GM21737 (cell line): ENCODE measurements around the gene LAMA3.

Experiments used
- ATAC-seq: cut with Tn5 transposase; IDR thresholded peaks from one replicate; pipeline ENCODE4 v1.9.1; 2021; ENCODE audit warnings: mild to moderate bottlenecking, moderate library complexity; ENCODE audit not compliant: unreplicated experiment

The LAMA3 gene

DNA sequence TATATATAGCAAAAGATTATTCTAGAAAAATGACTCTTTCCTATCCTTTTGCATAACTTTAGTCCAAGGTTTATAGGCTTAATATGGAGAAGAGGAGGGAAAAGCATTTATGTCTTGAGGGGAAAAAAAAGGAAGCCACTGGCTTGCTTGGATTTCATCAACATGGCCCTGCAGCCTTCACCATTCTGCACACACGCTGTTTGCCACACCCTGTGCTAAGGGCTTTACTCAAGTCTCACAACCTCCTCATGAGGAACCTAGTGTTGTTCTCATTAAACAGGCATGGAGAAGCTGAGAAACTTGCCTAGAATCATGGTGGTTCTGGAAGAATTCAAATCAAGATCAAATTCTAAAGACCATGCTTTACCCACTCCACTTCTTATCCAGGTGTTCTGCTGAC lies 208.0 kb downstream of the LAMA3 start:
- no peak for ATAC-seq

DNA sequence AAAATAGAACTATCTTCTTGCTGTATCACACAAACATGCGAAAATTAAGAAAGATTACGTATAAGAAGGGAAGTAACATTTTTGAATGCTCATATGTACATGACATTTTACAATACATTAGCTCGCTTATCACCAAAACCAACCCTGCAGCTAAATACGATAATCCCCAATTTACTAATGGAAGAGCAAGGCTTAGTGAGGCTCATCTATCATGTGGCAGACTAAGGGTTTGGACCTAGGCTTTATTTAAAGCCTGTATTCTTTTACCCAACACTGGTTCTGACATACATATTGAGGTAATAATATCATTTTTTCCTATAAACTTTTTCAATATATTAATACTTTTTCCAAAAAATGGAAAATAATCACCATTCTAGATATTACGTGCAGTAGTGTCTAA lies 208.5 kb downstream of the LAMA3 start:
- no peak for ATAC-seq

DNA sequence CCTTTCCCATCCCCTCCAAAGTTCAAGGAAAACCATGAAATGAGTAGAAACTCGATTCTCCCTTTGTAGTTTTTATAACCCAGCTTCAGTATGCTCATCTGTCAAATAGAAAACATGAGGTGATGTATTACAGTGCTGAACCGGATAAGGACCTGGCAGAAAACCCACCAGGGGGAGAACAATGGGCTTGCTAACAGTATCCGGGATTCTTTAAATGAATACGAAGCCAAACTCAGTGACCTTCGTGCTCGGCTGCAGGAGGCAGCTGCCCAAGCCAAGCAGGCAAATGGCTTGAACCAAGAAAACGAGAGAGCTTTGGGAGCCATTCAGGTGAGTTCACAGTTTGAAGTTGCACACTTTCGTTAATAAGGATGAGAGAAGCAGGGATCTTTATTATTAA lies 211.7 kb downstream of the LAMA3 start:
- no peak for ATAC-seq

DNA sequence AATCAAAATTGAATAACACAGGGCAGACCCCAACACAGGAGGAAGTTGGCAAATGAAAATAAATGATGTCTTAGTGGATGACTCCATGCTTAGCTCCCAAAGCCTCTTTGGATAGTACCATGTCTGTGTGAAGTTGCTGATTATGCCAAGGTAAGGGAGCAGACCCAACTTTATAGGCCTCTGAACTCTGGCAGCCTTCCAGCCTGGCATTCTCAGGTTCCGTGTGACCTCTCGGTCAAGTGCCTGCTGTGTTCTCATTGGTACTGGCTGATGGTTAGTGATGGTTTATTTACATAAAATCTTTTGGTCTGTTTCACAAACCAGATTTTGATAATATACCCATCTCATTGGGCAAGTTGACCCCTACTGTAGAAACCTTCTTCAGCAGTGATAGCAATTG lies 213.1 kb downstream of the LAMA3 start:
- no peak for ATAC-seq

DNA sequence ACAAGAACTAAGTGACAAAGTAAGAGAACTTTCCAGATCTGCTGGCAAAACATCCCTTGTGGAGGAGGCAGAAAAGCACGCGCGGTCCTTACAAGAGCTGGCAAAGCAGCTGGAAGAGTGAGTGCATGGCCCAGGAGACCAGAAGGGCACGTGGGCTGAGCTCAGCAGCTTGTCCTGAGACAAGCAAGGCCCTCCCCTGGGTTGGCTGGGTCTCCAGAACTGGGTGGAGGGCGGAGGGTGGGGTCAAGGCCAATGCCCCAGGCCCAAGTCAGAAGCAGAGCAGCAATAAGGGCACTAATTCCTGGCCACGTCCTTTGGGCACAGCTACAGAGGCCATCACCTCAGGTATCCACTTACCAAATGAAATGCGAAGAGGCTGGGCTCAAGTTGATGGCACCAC lies 214.7 kb downstream of the LAMA3 start:
- no peak for ATAC-seq

DNA sequence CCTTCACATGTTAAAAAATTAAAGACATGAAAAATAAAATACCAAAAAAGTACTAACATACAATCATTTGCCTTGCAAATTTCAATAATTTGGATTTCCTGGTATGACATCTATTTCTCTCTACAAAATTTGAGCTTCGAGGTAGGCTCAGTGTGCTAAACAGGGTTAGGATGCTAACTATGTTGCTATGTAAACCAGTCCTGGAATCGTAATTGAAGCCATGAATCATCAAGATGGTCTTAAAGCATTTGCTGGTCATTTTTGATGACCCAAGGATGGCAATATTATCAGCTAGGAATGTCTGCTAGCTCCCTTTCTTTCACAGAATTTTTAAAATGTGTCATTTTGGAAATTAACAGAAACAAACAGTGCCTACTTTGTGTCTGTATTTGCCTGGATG lies 217.4 kb downstream of the LAMA3 start:
- no peak for ATAC-seq

DNA sequence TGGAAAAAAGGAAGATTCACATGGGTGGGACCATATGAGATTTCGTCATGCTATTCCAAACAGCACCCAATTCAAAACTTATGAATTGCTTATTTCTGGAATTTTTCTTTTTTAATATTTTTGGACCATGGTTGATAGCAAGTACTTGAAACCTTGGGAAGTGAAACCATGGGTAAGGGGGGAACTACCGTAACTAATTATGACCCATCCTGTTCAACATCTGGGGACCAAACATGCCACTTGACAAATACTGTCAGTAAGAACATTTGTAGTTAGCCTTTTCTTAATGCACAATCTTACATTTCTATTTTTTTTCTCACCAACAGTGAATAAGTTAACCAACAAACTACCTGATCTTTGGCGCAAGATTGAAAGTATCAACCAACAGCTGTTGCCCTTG lies 219.6 kb downstream of the LAMA3 start:
- ATAC-seq, result no peak

DNA sequence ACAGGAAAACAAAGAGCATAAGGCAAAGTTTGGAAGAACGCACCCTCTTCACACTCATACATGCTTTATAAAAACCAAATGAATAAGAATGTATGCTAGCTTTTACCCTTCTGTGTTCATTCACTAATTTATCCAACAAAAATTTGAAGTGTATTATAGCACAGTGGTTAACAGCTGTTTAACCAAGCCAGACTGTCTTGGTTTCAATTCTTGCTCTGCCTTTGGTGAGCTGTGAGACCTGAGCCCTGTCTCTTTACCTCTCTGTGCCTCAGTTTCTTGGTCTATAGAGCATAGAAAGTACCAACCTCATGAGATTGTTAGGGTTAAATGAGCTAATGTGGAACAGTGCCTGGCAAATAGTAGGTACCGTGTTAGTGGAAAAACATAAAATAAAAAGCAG lies 220.8 kb downstream of the LAMA3 start:
- ATAC-seq, result no peak

DNA sequence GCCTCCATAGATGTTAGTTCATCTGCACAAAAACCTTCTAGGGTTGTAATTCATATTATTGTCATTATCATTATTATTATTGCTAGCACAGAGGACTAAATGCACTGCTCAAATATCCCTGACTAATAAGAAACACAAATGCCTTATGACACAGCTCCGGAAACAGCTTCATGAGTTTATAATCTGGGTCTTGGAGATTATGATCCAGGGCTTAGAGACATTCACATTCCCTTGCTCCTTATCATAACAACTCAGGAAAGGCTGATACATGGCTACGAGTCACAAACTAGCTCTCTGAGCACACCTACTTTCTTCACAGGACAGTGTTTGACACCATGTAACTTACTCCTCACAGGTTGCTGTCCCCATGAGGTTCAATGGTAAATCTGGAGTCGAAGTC lies 223.1 kb downstream of the LAMA3 start:
- ATAC-seq, result no peak

DNA sequence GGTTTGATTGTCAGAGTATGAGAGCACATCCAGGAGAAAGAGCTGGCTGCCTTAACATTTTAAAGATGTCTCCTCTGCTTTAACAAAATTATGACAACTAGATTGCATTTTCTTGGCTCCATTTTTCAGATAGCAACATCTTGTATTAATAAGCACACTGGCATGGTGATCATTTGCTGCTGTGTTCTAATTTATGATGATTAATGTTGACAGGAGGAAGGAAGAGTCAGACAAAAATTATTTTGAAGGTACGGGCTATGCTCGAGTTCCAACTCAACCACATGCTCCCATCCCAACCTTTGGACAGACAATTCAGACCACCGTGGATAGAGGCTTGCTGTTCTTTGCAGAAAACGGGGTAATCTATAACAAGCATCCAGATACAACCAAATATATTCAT lies 227.1 kb downstream of the LAMA3 start:
- ATAC-seq, result no peak

DNA sequence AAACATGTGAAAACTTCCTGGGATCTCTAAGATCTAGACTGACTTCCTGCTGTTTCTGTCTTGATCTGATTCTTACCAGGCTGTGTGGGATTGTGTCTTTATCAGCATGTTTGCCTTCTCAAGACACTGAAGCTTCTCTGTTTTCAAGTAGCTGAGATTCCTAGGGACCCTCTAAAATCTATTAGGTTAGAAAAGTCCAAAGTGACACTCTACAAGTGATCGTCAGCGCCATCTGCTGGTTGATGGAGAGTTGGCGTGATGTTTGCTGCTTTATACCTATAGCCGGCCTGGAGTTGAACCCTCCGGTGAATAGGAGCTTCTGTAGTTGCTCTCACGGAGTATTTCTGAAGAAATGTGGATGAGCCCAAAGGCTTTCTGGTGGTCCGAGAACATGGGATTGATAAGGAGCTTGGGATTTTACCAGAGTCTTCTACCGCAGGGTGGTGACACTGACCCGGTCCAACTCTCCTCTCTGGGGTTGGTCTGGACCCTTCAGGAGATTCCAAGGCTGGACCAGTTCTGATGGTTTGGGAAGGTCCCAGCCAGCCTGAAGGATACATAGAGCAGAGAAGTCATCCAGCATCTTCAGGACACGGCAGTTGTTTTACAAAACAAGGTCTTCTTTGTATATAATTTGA lies 229.3 kb downstream of the LAMA3 start:
- no peak for ATAC-seq

DNA sequence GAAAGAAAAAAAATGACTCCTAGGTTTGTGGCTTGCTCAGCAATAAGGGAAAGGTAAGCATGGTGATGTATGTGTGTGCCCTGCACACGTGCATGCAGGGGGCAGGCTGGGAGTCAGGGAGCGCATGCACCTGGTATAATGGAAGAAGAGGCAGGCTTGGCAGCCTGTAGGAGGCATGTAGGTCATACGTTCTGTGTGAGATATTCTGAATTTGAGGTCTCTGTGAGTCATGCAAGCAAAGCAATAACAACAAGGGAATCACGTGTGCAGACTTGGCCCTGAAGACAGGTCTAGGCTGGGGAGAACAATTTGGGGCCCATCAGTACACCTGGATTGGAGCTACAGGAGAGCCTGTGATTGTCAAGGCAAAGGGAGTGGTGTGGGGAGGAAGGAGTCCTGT lies 230.8 kb downstream of the LAMA3 start:
- no peak for ATAC-seq

DNA sequence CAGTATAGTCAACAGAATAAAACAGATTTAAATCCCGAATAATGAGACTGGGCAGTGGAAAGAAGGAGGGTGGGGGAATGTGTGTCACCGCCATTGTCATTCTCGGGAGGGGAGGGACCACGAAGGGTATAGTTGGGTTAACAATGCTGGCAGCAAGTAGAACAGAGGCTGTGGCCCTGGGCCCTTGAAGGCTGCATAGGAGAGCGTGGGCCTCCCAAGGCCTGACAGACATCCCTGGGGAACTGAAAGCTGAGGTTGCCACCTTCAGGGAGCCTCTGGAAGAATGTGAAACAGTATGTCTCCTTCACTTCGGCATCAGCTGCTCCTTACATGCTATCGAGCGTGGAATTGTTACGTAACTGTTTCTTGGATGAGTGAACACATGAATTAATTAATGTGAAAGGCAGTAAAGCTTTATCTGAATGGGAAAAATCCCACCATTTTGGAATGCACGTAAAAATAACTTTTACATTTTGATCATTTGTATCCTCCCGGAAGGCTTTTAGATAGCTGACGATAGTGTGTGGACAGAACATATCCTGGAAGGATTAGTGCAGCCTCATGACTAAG lies 232.5 kb downstream of the LAMA3 start:
- ATAC-seq, result no peak

DNA sequence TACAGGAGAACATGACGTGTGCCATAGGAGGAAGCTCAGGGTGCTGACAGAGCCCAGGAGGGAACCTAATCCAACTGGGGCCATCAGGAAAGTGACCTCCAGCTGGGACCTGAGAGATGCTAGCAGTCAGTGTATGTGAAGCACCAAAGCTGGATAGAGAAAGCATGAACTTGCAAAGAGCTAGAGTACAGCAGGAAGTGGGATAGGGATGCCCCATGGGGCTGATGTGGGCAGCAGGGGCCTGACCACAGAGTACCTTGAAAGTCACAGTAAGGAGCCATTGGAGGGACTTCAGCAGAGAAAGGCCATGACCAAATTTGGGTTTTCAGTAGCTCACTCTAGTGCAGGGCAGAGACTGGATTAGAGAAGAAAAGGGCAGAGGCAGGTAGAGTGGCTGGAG lies 233.7 kb downstream of the LAMA3 start:
- ATAC-seq, result no peak

DNA sequence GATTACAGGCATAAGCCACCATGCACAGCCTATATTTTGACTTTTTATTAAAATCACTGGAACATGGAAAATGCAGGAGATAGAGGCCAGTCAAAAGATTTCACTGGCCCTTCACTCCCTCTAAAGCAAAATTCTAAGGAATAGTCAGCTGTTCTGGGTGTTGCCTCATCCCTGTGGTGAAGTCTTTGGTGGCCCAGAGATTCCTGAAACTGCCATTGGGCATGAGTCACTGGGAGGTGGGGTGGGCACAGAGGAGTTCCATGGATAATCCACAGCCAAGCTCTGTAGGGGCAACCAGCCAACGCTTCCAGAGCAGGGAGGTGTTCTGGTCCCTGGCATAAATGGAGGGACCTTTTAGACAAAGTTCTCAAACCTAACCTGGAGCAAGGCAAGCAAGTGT lies 235.6 kb downstream of the LAMA3 start:
- ATAC-seq, result no peak

DNA sequence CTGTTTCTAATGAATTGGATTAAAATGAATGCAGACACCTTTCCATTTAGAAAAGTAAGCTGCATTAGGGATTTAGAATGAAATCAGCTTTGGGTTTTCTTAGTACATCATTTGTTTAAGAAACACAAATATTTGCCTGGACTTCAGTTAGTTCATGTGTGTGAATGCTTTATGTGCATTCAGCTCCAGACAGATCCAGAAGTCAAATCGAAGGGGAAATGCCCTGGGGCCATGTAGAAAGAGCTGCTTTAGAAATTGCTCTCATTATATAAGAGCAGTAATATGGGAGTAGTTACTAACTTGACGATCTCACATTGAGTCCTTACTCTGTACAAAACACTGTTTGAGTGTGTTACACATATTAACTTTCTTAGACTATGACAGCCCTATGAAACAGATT lies 237.3 kb downstream of the LAMA3 start:
- ATAC-seq, result no peak

DNA sequence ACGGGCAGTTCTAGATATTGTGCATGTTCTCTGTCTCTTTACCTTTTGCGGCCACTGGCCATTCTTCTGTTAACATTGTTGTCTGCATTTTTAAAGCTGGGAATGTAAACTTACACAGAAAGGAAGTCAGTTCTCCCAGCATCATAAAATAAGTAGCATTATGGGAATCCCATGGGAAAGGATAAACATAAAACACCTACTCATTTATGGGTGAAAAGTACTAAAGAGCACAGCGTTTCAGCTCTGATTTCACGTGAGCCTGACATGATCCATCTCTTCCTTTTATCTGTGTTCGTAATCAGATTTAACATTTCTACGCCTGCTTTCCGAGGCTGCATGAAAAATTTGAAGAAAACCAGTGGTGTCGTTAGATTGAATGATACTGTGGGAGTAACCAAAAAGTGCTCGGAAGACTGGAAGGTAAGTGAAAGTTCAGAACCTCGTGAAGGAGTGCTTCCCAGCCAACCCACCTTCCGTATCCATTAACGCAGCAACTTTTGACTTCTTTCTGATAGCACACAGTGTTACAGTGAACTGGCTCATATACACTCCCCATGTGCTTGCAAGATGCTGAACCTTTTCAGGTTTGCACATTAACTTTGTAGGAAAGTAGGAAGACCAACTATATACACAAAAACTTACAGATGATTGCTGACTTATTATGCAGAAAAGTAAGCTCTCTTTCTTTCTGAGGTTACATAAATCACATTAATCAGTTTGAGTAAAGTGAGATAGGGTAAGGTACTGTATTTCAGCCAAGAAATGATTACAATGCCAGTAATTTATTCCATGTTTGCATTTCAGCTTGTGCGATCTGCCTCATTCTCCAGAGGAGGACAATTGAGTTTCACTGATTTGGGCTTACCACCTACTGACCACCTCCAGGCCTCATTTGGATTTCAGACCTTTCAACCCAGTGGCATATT lies 238.8 kb downstream of the LAMA3 start:
- no peak for ATAC-seq

DNA sequence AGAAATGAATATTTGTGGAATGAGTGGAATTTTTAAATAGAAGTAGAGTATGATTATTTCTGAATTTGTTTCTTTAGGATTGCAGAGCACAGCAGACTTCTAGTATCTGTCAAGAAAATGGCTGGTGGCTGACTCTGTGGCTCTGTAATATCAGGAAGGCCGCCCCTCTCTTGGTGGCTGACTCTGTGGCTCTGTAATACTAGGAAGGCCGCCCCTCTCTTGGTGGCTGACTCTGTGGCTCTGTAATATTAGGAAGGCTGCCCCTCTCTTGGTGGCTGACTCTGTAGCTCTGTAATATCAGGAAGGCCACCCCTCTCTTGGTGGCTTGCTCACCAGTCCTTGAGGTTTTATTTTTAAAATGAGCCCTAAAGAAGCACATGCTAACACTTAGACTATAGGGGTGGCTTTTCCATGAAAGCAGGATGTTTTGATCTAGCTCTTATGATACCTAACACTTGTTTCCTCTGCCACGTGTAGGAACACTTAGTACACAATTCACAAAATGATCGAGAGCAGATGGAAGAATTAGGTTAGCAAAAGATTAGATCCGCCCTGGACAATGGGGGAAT lies 240.2 kb downstream of the LAMA3 start:
- no peak for ATAC-seq

DNA sequence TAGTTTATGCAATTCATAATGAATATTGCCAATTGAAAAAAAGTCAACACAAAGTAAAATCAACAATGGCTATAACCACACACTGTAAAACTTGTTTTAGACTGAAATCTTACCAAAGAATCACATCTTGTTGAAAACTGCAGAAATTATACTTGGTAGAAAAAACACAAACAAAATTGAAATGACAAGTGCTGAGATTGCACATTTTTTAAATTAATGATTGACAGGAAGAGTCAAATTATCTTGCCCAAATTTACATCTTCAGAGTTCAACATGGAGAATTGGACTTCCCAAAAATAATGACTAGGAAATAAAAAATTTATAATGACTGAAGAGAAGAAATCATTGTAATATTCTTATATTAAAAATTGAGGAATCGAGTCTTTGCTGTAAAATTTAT lies 240.7 kb downstream of the LAMA3 start:
- no peak for ATAC-seq

DNA sequence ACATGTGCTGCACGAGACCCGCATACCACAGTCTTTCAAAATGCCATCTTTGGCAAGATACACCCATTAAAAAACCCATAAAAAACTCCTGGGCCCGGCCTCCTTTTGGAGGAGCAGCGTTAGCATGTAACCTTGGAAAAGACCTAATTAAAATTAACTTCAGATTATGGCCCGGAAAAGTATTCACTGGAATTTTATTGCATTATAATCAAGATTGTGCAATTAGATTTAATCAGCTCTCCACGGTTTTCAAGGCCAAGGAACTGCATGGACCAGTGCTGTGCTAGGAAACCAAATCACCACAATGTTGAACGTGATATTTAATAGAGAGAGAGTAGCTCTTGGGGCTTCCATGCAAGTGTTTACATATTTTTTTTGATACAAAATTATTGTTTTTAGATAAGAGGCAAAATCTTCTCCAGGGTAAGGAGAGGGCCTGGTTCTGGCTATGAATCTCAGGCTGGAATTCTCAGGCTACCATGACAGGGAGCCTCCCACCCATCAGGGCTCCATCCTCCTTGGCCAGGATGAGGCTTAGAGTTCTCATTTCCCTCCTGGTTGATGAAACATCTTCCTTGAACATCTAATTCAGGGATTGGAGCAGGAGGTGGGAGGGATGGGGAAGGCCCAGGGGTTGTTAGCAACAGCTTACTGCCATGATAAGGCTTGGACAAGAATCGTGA lies 243.3 kb downstream of the LAMA3 start:
- ATAC-seq, result no peak

DNA sequence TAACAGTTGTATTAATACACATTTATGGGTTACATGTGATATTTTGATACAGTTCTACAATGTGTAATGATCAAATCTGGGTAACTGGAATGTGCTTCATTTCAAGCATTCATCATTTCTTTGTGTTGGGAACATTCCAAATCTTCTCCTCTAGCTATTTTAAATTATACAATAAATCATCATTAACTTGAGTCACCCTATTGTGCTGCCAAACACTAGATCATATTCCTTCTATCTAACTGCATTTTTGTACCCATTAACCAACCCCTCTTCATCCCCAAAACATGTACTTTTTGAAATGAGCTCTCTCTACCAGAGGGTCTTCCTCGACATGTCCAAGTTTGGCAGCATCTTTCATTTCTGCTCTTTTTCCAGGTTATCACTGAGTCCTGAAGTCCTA lies 244.2 kb downstream of the LAMA3 start:
- ATAC-seq, result no peak
